HG02884 (cell line): ENCODE results near the gene CLCNKB.
"Not testable (repeated sequence)": the region's sequence is repeated elsewhere in the genome, so short reads cannot be mapped to it uniquely, and the experiment has no call there.

ENCODE experiments used
- ATAC-seq: cut with Tn5 transposase; IDR thresholded peaks from one replicate; pipeline ENCODE4 v1.9.1; 2021; ENCODE audit warnings: mild to moderate bottlenecking, moderate library complexity; ENCODE audit not compliant: unreplicated experiment

The CLCNKB gene

DNA sequence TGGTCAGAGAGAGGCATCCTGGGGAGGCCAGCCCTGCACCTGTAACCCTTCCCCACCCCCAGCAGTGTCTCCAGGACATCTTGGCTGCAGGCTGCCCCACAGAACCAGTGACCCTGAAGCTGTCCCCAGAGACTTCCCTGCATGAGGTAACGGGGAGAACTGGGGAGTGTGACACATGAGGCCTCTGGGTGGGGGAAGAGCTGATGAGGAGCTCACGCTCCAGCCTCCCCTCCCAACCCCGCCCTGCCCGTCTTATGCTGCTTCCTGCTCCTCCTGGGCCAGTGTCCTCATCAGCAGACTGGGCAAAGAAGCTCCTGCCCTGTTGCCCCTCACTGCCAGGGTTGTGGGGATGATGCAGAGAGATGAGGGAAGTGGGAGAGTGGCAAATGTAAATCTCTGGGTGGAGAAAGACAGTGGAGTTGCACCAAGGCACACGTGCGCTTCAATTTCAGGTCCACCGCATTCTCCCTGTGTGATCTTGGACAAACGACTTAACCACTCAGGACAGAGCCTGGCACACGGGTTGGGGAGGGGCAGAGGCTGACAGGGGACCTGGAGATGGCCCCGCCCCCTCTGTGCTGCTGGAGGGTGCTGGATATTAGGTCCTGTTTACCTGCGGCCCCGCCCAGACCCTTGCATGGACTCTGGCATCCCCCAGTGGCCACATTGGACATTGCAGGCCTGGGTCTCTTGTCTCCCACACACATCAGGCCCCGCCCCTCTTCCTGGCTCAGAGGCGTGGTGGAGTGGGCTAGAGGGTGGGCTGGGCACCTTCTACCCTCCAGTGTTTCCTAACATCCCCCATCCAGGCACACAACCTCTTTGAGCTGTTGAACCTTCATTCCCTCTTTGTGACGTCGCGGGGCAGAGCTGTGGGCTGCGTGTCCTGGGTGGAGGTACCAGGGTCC, 12.3 kb downstream of the CLCNKB start:
- peak; percentile 54 for ATAC-seq

DNA sequence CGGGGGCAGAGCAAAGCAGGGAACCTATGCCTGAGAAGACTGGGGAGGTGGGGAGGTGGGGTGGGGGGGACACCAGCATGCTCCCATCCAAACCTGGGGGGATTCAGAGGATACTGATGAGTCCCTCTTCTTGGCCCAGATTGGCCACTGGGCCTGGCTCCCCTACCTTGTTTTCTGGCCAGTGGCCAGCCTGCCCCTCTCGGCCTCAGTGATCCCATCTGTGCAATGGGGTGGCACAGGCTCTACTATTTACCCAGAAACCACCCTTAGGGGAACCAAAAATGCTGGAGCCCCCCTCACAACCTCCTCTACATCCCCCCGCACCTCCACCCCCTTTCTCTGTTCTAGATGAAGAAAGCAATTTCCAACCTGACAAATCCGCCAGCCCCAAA, 12.9 kb downstream of the CLCNKB start:
- ATAC-seq = not testable (repeated sequence)

DNA sequence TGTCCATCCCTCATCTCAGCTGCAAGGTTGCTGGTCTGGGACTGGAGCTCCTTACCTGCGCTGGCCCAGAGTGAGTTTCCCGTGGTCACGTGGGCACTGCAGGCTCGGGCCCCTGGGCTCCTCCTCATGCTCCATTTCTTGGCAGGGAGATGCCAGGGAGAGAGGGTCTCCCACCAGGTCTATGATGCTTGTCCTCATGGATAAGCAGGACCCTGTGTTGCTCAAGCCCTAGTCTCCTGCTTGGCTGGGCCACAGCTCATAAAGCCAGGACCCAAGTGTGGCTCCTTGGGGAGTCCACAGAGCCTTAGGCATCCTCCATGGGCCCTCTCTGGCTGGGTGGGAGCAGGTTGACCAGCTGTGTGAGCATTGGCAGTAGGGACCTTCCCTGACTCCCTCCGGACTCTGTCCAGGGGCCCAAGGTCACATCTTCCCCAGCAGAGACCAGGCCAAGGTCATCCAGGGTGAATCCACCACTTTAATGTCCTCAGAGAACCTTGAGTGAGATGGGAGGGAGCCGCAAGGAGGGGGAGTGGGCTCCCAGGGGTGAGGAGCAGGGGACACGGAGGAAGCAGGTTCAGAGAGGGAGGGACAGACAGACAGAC, 13.8 kb downstream of the CLCNKB start:
- not testable (repeated sequence) for ATAC-seq

DNA sequence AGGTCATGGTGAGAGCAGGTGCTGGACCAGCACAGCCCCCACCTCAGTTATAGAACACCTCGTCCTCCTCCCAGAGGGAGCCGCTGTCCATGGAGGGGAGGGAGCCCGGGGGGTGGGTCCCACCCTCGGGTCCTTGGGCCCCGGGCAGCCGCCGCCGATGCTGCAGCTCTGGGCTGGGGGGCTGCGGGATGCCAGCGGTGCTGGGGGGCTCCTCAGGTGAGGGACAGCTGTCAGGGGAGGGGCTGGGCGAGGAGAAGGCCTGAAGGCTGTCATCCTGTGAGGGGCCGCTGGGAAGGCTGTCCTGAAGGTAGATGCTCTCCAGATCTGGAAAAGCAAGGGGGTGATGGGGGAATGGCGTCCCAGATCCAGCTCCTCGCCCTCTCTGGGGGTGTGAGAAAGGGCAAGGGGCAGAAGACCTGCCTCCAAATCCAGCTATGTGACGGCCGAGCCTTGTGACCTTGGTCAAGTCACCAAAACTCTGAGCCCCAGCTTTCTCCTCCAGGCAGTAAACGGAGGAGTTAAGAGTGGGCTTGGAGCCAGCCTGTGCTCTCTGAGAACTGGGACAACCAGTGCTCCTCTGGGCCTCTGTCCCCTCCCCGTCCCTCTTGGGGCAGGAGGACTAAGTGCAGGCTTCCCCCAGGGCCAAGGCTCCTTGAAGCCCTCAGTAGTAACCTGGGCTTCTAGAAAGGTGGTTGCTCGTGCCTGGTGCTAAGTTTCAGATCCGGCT, 15.0 kb downstream of the CLCNKB start:
- not testable (repeated sequence) for ATAC-seq

DNA sequence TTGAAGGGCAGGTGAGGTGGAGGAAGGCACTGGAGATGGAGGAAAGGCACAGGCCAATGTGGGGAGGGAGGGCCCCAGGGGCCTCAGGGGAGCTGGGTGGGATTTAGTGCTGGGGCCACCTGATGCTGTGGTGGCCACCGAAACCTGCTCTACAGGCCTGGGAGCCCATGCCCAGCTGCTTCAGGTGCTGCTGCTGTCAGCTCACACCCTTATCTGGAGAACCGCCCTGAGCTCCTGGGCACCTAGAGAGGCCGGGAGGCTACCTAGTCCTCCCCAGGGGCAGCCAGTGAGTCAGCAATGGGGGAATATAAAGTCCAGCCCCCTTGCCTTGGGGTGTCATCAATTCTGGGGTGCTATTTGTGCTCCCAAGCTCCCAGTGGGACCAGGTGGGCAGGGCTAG, 17.7 kb downstream of the CLCNKB start:
- no peak for ATAC-seq

DNA sequence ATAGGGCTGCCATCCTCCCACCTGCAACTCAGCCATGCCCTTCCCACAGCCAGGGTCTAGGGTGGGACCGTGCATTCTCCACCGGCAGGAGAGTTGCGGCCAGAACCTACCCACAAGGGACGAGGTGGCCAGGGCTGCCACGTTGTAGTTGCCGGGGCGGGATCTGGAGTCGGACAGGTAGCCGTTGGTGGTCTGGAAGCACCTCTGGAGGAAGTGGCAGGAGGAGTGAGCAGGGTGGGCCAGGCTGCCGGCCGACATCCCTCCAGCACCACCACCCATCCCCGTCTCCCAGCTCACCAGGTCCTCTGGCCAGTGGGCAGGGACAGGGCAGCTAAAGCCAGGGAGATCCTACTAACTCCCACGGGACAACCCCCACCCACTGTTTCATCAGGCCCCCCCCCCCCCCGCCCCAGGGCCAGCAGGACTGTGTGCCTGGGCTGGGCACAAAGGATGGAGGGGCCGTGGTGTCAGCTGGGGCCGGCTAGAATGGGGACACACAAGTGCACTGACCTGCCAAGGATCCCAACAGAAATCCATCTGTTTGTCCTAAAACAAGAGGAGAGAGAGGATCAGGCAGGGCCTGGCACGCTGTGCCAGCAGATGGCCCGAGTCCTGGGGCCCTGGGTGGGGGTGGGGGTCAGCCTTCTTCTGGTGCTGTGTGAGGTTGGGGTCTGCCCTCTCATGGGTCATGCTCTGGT, 18.6 kb downstream of the CLCNKB start:
- not testable (repeated sequence) for ATAC-seq

DNA sequence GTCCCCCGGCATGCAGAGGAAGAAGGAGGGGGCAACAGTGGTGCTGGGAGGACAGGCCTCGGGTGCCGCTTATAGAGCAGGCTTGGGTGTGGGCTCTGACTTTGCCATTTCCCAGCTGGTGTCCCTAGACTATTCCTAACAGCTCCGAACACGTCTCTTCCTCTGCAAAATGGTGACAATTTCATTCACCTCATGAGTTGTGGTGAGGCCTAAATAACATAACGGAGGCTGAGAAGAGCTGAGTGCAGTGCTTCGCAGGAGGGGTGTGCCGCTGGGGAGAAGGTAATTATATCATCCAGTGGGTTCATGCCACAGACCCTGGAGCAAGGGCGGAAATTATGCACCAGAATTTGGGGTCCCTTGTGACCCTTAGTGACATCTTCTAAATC, 19.1 kb downstream of the CLCNKB start:
- not testable (repeated sequence) for ATAC-seq

DNA sequence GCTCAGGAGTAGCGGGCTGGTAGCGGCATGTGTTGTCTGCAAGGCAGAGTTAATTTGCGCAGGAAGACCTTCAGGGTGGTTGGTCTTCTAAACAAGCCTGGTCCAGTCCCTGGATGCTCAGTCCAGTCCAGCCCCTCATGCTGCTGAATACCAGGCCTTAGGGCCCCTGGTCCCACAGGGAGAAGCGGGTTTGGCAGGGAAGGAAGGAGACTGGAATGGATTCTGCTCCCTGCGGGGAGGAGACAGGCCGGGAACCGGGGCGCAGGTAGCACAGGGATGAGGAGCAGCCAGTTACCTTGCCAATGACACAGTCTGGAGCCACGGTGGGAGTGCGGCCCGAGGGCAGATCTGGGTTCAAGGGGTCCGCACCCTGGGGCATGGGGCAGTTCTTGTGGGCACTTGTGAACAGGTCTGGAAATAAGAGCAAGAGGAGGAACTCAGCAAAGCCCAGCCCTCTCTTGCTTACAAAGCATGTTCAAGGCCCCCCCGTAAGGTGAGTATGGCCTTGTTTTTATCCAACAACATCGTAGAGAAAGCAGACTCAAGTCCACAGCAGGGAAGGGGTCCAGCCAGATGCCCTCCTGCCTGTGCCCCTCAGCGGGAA, 19.7 kb downstream of the CLCNKB start:
- ATAC-seq = no peak

DNA sequence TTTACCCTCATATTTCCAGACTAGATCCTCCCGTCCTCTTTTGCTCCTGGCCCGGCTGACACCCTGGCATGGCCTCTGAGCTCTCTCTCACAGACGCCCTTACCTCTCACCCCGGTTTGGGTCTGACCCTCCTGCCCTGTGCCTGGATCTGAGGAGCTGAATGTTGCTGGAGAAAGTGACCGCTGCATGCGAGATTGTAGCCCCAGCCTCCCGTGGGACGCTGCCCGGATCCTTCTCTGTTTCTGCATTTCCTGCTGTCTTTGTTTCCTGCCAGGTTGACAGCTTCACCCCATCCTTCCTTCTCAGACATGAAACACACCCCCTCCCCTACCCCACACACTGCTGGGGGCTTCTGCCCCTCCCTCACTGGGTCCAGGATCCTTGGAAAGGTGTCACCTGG, 20.3 kb downstream of the CLCNKB start:
- no peak for ATAC-seq

DNA sequence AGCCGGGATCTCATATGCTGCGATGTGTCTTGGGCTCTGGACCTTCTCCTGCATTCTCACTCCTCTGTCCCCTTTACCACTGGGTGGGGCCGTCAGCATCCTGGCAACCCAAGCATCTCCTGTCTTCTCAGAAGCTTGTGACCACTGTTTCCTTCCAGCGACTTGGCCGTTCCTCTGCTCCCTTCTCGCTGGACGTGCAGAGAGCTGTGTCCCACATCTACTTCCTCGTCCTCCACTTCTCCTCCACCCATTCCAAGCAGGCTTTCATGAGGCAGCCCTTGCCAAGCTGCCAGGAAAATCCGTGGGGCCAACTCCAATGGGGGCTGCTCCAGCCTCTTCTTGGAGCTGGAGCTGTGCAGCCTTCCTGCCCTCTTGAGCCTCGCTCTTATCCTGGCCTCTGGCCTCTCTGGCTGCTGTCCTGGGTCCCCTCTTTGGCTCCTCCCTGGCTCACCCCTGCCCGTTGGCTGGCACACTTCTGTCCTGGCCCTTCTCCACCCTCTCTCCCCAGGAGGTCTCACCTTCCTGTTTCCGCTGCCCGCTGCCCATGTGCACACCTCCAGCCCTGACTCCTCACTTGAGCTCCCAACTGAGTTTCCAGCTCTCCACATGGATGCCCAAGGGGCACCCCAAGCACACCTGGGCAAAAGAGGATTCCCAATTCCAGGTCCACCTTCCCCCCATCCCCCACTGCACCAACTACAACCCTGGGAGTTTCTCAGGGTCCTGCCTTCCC, 21.1 kb downstream of the CLCNKB start:
- ATAC-seq = no peak

DNA sequence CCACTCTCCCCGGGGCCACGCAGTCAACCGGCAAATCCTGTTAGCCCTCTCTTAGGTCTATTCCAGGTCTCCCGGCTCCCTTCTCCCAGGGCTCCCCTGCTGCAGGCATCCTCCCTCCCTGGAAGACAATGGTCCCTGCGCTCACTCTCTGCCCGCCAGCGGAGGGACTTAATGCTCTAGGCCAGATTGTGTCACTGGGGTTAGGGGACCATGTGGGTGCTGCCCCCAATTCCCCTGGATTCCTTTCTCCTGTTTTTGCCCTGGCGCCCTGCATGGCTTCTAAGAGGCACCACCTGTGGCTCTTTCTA, 21.6 kb downstream of the CLCNKB start:
- ATAC-seq = no peak

DNA sequence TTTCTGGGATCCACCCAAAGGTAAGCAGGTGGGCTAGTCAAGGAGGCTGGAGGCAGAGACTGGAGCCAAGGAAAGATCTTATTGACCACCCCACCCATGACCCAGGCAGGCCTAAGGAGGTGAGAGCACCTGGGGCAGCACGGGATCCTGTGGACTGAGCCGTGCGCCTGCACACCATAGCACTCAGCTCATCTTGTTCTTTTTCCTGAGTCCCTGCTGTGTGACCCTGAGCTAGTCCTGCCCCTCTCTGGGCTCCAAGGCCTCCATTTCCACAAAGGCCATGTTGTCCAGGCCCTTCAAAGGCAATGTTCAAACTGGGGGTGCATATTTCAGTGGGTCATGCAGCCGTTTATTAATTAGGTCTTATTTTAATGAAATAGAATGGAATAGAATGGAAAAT, 22.7 kb downstream of the CLCNKB start:
- no peak for ATAC-seq

DNA sequence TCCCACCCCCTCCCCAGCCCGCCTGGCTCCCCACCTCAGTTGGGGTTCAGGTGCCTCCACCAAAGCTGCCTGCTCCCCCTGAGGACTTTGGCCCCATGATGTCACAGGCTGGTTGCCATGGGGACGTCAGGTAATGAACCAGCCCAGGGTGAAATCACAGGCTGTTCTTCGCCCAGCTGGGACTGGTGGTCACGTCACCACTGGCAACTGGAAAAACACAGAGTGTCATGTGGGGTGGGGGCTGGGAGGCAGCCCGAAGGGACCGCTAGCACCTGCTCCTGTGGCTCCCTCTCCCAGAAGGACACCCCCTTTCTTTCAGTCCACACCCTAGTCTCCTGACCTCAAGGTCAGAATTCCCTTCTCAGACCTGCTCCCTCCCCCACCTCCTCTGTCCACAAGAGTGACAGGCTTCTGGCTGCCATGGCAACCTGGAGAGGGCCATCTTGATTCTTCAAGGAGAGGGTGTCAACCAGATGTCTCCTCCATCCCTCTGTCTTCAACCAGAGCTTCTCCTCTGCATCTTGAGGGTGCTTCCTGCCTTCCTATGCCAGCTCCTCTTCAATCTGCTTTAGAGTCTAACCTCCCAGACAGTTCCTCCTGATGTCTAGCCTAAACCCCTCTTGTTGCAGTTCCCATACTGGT, 23.7 kb downstream of the CLCNKB start:
- no peak for ATAC-seq

DNA sequence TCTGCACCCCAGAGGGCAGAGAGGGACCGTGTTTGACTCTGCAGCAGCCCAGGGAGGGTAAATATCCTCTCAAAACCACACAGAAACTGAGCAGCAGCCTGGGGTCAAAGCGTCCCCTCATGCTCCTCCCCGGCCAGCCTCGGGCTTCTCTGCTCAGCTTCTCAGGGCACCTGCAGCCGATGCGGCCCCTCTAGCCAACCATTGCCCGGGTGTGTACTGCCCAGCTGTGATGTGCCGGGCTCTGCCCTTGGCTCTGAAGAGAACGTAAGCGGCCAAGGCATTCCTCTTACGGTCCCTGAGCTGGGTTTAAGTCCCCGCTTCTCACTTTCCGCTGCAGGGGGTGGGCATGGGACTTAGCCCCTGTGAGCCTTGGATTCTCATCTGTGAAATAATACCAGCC, 24.4 kb downstream of the CLCNKB start:
- no peak for ATAC-seq

DNA sequence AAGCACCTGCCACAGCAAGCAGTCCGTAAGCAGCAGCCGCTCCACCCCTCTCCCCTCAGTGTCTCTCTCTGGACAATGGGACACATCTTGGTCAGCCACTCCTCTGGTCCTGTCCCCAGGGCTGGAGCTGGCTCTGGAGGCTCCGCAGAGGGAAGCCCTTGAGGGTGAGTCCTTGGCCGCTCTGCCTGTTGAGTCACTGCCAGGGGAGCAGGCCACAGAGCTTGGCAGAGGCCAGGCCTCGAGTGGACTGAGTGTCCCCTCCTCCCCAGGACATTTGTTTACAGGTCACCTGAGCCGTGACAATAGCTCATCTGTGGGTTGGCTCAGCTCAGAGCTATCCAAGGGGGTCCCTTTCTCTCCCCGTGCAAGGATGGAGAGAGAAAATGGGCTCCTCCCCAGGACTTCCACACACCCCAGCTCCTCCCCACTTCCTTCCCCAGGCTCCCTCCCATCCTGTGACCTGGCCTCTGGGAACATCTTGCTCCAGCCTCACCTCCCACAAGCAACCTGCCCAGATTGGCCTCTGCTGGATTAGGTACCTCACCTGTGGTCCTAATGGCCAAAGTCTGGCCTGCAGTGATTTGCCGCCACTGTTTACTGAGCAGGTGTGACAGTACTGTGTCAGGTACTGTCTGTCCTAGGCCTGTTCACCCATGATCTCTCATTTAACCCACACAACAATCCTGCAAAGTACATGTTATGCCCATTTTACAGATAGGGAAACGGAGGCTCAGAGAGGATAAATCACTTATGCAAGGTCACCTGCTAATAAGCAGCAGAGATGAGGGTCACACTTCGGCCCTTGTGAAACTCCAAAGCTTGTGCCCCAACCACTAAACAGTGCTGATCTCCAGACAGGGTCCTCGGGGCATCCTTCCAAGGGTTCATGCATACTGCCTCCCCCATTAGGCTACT, 25.0 kb downstream of the CLCNKB start:
- no peak for ATAC-seq

DNA sequence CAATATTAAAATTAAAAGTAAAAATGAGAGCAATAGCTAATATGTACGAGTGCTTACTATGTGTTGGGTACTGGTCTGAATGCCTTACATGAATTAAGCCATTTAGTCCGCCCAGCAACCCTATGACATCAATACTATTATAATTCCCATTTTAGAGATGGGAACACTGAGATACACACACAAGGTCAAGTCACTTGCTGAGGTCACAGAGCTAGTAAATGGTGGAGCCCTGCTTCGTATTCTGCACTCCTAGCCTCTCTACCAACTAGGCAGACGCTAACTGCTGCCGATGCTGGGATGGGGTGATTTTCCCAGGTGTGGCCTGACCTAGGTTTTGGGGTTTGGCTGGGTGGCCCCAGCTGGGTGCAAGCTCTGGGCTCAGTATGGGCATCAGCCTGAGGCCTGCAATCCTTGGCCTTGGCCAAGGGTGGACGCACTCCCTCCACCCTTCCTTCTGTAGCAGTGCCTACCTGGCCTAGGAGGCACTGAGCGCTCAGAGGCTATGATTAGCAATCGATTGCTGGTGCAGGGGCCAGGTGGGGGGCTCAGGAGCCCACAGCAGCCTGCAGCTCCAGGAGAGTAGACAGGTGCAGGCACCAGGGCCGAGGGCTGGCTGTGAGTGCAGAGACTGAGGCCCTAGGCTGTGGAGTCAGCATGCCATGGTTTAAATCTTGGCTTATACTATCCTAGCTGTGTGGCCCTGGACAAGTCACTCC, 27.2 kb downstream of the CLCNKB start:
- no peak for ATAC-seq

DNA sequence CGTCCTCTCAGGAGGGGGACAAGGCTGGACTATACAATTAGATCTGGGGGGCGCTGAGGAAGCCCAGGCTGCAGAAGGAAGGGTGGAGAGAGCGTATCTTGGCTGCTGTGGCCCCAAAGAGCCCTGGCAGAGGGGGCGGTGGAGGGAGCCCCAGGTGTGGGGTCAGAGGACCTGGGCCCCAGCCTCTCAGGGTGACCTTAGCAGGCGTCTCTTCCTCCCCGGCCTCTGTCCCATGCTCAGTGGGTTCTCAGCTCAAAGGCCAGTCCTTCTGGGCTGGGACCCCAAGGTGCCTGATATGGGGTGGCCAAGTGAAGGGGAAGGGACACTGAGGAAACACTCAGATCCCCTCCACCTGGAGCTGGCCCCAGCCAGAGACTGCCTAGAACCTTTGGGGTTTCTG, 28.0 kb downstream of the CLCNKB start:
- no peak for ATAC-seq

DNA sequence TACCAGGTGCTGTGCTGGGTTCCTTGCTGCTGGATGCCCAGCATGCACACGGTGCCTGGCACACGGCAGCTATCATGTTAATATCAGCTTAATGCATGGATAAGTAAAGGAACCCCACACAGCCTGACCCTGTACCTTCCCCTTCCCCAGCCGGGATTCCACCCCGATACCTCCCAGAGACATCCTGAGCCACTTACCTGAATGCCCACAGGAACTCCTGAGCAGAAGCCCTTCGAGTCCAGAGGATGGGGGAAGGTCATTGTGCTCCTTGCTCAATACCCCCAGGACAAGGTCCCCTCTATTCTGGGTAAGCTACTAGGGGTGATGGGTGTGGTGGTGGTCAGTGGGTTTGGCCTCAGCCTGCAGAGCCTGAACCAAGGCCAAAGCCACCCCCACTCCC, 28.5 kb downstream of the CLCNKB start:
- ATAC-seq = no peak
